Measurements from ENCODE around the gene SPPL2C.

SPPL2C gene

GRCh38 chr17:45836047-45837044, 8.3 kb upstream of the SPPL2C start:
- in situ Hi-C loops (cut with MboI; ENCODE audit: low pct_unique_long_range_greater_than_20kb, low sequenced_read_pairs, unreplicated experiment) = no loop called here
- no peak for DNase-seq (ENCODE audit: low spot score)
- TF ChIP-seq CTCF (IDR thresholded peaks at IDR 0.05; ENCODE audit: extremely low read depth, insufficient read depth, missing control alignments) = no peak

GRCh38 chr17:45837187-45837586, 7.5 kb upstream of the SPPL2C start:
- in situ Hi-C loops (cut with MboI; ENCODE audit: low pct_unique_long_range_greater_than_20kb, low sequenced_read_pairs, unreplicated experiment) = no loop called here
- no peak for TF ChIP-seq CTCF (IDR thresholded peaks at IDR 0.05; ENCODE audit: extremely low read depth, insufficient read depth, missing control alignments)
- no peak for DNase-seq (ENCODE audit: low spot score)

- in situ Hi-C loops (cut with MboI; ENCODE audit: low pct_unique_long_range_greater_than_20kb, low sequenced_read_pairs, unreplicated experiment) = no loop called here
- no peak for DNase-seq (ENCODE audit: low spot score)
- TF ChIP-seq CTCF (IDR thresholded peaks at IDR 0.05; ENCODE audit: extremely low read depth, insufficient read depth, missing control alignments) = no peak
These were observed 7.1 kb upstream of the SPPL2C start for GRCh38 chr17:45837603-45838002.

- DNase-seq (ENCODE audit: low spot score) = no peak
- in situ Hi-C loops (cut with MboI; ENCODE audit: low pct_unique_long_range_greater_than_20kb, low sequenced_read_pairs, unreplicated experiment) = no loop called here
- TF ChIP-seq CTCF (IDR thresholded peaks at IDR 0.05; ENCODE audit: extremely low read depth, insufficient read depth, missing control alignments) = no peak
These were observed 5.9 kb upstream of the SPPL2C start for GRCh38 chr17:45838751-45839295.

- in situ Hi-C loops (cut with MboI; ENCODE audit: low pct_unique_long_range_greater_than_20kb, low sequenced_read_pairs, unreplicated experiment) = no loop called here
- DNase-seq (ENCODE audit: low spot score) = no peak
- TF ChIP-seq CTCF (IDR thresholded peaks at IDR 0.05; ENCODE audit: extremely low read depth, insufficient read depth, missing control alignments) = no peak
These were observed 5.2 kb upstream of the SPPL2C start for GRCh38 chr17:45839442-45839841.

GRCh38 chr17:45841186-45841585, 3.5 kb upstream of the SPPL2C start:
- in situ Hi-C loops (cut with MboI; ENCODE audit: low pct_unique_long_range_greater_than_20kb, low sequenced_read_pairs, unreplicated experiment) = no loop called here
- no peak for TF ChIP-seq CTCF (IDR thresholded peaks at IDR 0.05; ENCODE audit: extremely low read depth, insufficient read depth, missing control alignments)
- no peak for DNase-seq (ENCODE audit: low spot score)

Measured in GM13977 (cell line).